OCI-LY3 (cell line): ENCODE data around the gene LMAN2.
"Not testable (repeated sequence)": the region's sequence is repeated elsewhere in the genome, so short reads cannot be mapped to it uniquely, and the experiment has no call there.

ENCODE experiments used
- H2AFZ ChIP-seq: fragments of 200-600, 300-600 bp; shearing (Covaris generic); 2 replicates; pipeline ENCODE4 v1.6.0; 2014; ENCODE audit warnings: antibody characterized with exemption, low read depth, low read length
- H3K27ac ChIP-seq: fragments of 200-600, 300-600 bp; sonication (generic); 2 replicates; pipeline ENCODE4 v1.5.1; 2014; ENCODE audit warnings: mild to moderate bottlenecking, low read length, moderate library complexity, mixed read lengths
- H3K27me3 ChIP-seq: fragments of 200-600, 300-600 bp; sonication (generic); 2 replicates; pipeline ENCODE4 v1.6.1; 2014; ENCODE audit warnings: low read depth, low read length, mixed read lengths
- H3K36me3 ChIP-seq: fragments of 200-600, 300-600 bp; sonication (generic); replicated peaks from 2 replicates; pipeline ENCODE3; 2014; ENCODE audit warnings: low read depth, low read length, mixed read lengths
- H3K4me1 ChIP-seq: fragments of 300-600, 200-600 bp; sonication (generic); 2 replicates; pipeline ENCODE4 v1.6.1; 2014; ENCODE audit warnings: low read length, mixed read lengths
- H3K4me2 ChIP-seq: fragments of 200-600, 300-600 bp; sonication (generic); 2 replicates; pipeline ENCODE4 v1.6.1; 2014; ENCODE audit warnings: low read length, mixed read lengths
- H3K4me3 ChIP-seq: fragments of 300-600, 200-600 bp; sonication (generic); 2 replicates; pipeline ENCODE4 v1.5.1; 2014; ENCODE audit warnings: antibody characterized with exemption, mild to moderate bottlenecking, low read length, moderate library complexity
- H3K79me2 ChIP-seq: fragments of 300-600, 200-600 bp; shearing (Covaris generic); 2 replicates; pipeline ENCODE4 v1.6.1; 2014; ENCODE audit warnings: mild to moderate bottlenecking, low read length, mixed read lengths
- H3K9ac ChIP-seq: fragments of 300-600, 200-600 bp; shearing (Covaris generic); 2 replicates; pipeline ENCODE4 v1.6.0; 2014; ENCODE audit warnings: mild to moderate bottlenecking, low read length, moderate library complexity
- H3K9me3 ChIP-seq: fragments of 200-600, 300-600 bp; shearing (Covaris generic); 2 replicates; pipeline ENCODE4 v1.6.1; 2014; ENCODE audit warnings: low read length, mixed read lengths; ENCODE audit not compliant: insufficient read depth
- H4K20me1 ChIP-seq: fragments of 200-600, 300-600 bp; sonication (generic); 2 replicates; pipeline ENCODE4 v1.6.1; 2016; ENCODE audit warnings: low read length, mixed read lengths; ENCODE audit not compliant: insufficient read depth
- EZH2phosphoT487 ChIP-seq: fragments of 200-600 bp; shearing (Covaris generic); IDR thresholded peaks from 2 replicates; pipeline ENCODE4 v1.6.1; 2018; ENCODE audit warnings: antibody characterized with exemption, mixed run types, low read depth
- TF ChIP-seq, protein P1 (sequence below): fragments of 200-600, 300-600 bp; sonication (generic); IDR thresholded peaks from 2 replicates; pipeline ENCODE4 v1.5.1; 2014; ENCODE audit warnings: antibody characterized with exemption, low read length, low read depth

LMAN2 gene

DNA sequence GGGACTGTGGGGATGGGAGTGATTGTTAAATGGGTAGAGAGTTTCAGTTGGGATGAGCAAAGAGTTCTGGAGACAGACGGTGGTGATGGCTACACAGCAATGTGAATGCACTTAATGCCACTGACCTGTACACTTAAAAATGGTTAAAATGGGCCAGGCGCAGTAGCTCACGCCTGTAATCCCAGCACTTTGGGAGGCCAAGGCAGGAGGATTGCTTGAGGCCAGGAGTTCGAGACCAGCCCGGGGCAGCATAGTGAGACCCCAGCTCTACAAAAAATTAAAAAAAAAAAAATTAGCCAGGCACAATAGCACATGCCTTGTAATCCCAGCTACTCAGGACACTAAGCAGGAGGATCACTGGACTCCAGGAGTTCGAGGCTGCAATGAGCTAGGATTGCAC lies 7.7 kb downstream of the LMAN2 start:
- TF ChIP-seq, protein P1, sequence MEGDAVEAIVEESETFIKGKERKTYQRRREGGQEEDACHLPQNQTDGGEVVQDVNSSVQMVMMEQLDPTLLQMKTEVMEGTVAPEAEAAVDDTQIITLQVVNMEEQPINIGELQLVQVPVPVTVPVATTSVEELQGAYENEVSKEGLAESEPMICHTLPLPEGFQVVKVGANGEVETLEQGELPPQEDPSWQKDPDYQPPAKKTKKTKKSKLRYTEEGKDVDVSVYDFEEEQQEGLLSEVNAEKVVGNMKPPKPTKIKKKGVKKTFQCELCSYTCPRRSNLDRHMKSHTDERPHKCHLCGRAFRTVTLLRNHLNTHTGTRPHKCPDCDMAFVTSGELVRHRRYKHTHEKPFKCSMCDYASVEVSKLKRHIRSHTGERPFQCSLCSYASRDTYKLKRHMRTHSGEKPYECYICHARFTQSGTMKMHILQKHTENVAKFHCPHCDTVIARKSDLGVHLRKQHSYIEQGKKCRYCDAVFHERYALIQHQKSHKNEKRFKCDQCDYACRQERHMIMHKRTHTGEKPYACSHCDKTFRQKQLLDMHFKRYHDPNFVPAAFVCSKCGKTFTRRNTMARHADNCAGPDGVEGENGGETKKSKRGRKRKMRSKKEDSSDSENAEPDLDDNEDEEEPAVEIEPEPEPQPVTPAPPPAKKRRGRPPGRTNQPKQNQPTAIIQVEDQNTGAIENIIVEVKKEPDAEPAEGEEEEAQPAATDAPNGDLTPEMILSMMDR, result no peak
- TF ChIP-seq EZH2phosphoT487, result no peak
- no peak overlapping the region for H3K4me3 ChIP-seq
- no peak overlapping the region for H3K9ac ChIP-seq
- H3K9me3 ChIP-seq, result no peaks in the 10 kb centered on the region
- H3K27ac ChIP-seq, result no peak overlapping the region
- no peak overlapping the region for H2AFZ ChIP-seq
- peaks cover 48% of the 10 kb centered on the region for H3K79me2 ChIP-seq
- no peaks in the 10 kb centered on the region for H3K4me1 ChIP-seq
- no peak overlapping the region for H3K4me2 ChIP-seq
- no peaks in the 10 kb centered on the region for H3K27me3 ChIP-seq
- peaks cover 32% of the 10 kb centered on the region for H3K36me3 ChIP-seq
- H4K20me1 ChIP-seq, result peaks cover 13% of the 10 kb centered on the region; the same call in 1 of the 2 replicates

GRCh38 chr5:177343000-177343399 lies 8.5 kb downstream of the LMAN2 start:
- H2AFZ ChIP-seq, H3K27ac ChIP-seq, H3K9ac ChIP-seq, H3K4me1 ChIP-seq, H3K4me2 ChIP-seq, H3K9me3 ChIP-seq, H3K27me3 ChIP-seq, H3K4me3 ChIP-seq: not testable (repeated sequence)
- Histone ChIP-seq H3K79me2 (peaks cover 47% of the 10 kb centered on the region), H4K20me1 (peaks cover 13% of the 10 kb centered on the region; the same call in 1 of the 2 replicates), H3K36me3 (peaks cover 32% of the 10 kb centered on the region)

DNA sequence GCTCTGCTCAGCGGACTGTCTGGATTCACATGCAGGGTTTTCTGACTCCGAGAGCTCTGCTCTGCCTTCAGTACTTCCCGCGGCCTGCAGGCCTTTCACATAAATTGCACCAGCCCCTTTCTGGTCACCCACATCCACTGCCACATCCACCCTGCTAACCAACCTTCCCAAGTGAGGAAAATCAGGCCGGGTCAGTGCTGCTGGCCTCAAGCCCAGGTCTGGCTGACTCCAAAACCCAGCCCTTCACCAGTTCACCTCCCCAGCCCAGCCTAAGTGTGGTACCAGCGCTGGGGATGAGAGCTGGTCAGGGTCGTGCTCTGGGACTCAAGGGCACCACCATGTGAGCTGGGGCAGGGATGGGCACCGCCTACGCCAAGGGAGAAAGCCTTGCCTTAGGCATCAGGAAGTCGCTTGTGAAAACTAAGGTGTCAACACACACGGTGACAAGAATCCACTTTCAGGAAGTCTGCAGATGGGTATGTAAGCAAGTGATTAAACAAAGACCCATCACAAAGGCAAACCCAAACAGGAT lies 12.3 kb downstream of the LMAN2 start:
- Histone ChIP-seq H3K4me2 (no peak overlapping the region), H3K36me3 (peaks cover 53% of the 10 kb centered on the region)

DNA sequence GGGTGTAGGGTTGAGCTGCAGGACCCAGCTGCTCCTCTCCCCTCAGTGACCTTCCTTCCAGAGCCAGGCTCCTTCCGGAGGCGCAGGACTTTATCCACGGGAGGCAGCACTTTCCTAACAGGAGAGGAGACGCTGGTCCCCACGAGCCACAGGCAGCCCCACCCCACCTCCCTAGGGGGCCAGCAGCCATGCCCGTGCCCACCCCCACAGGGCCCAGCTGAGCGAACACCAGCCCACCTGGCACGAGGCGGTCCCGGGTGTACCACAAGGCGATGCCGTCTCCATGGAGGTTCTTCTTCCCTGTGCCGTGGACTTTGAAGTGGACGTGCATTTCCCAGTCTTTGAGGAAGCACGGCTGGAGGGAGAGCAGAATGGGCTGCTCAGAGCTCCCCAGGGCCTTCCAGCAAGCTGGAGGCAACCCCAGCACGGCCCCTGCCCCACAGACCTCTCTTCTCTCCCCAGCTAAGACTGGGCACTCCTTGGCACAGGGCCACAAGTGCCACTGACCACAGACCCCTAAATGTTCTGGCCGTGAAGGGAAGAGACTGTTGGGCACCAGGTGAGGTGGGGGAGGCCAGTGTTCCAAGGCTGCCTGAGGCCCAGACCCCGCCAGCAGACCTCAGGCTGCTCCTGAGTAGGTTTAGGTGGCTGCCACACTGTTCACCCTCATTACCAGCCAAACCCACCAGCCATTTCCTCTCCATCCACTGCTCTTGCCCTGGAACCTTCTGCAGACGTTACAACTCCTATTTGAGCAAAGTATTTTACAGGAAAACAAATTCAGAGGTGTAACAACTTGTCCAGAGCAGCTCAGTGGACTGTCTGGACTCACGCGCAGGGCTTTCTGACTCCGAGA lies 13.0 kb downstream of the LMAN2 start:
- H2AFZ ChIP-seq, result no peak overlapping the region
- peaks cover 5% of the 10 kb centered on the region; the same call in 1 of the 2 replicates for H4K20me1 ChIP-seq
- H3K79me2 ChIP-seq, result peaks cover 12% of the 10 kb centered on the region
- H3K27ac ChIP-seq, result no peak overlapping the region
- H3K27me3 ChIP-seq, result no peaks in the 10 kb centered on the region
- no peak for TF ChIP-seq EZH2phosphoT487
- TF ChIP-seq, protein P1, result no peak
- H3K4me1 ChIP-seq, result no peaks in the 10 kb centered on the region
- H3K9ac ChIP-seq, result no peak overlapping the region
- H3K4me2 ChIP-seq, result no peak overlapping the region
- no peaks in the 10 kb centered on the region for H3K9me3 ChIP-seq
- H3K4me3 ChIP-seq, result no peak overlapping the region
- peaks cover 58% of the 10 kb centered on the region for H3K36me3 ChIP-seq

More for the DNA sequence above, 12.3 kb downstream of the LMAN2 start:
- peaks cover 7% of the 10 kb centered on the region; the same call in 1 of the 2 replicates for H4K20me1 ChIP-seq
- no peaks in the 10 kb centered on the region for H3K9me3 ChIP-seq
- H3K4me3 ChIP-seq, result no peak overlapping the region
- no peaks in the 10 kb centered on the region for H3K27me3 ChIP-seq
- no peaks in the 10 kb centered on the region for H3K4me1 ChIP-seq
- TF ChIP-seq EZH2phosphoT487, result no peak
- TF ChIP-seq, protein P1, result no peak
- H3K79me2 ChIP-seq, result peaks cover 16% of the 10 kb centered on the region
- H3K9ac ChIP-seq, result no peak overlapping the region
- H2AFZ ChIP-seq, result no peak overlapping the region
- H3K27ac ChIP-seq, result no peak overlapping the region
